Choroid plexus epithelial cell (primary cell): ENCODE results near the gene GNAZ.

Experiments used
- DNase-seq: peaks from one replicate; pipeline ENCODE4 v3.0.0-alpha.2; 2010; ENCODE audit warnings: low read depth
- H3K4me3 ChIP-seq: 2 replicates; pipeline ENCODE4 v1.5.1; 2011; ENCODE audit warnings: low read depth, mild to moderate bottlenecking, control low read depth, low read length, moderate library complexity
- CTCF ChIP-seq: conservative IDR thresholded peaks from 2 replicates; pipeline ENCODE4 v1.5.1; 2011; ENCODE audit warnings: low read depth, mild to moderate bottlenecking, control low read depth, inconsistent platforms, low read length, moderate library complexity

Gene GNAZ

GRCh38 chr22:23036684-23037428 lies 33.5 kb upstream of the GNAZ start:
- DNase-seq: peak; percentile 8
- no peak for TF ChIP-seq CTCF
- no peak overlapping the region for H3K4me3 ChIP-seq

GRCh38 chr22:23037429-23038333 lies 32.6 kb upstream of the GNAZ start:
- H3K4me3 ChIP-seq: no peak overlapping the region
- no peak for DNase-seq
- TF ChIP-seq CTCF: no peak

- no peak for DNase-seq
- TF ChIP-seq CTCF: no peak
- H3K4me3 ChIP-seq: no peak overlapping the region
These were observed 32.0 kb upstream of the GNAZ start for GRCh38 chr22:23038334-23038642.

DNA sequence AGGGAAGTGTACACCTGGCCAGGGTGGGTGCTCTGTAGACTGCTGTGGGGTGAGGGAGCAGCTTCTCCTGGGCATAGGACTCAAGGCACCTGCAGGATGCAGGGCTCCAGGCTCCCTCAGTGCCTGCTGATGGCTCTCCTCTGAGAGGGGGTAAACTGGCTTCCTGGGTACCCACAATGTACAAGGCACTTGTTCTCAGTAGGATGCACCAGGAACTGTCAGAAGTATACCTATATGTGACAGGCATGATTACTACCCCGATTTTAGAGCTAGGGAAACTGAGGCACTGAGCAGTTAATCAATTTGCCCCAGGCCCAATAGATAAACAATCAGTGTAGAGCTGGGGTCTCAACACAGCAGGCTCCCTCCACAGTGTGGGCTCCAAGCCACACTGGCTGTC lies 31.4 kb upstream of the GNAZ start:
- H3K4me3 ChIP-seq: no peak overlapping the region
- no peak for DNase-seq

DNA sequence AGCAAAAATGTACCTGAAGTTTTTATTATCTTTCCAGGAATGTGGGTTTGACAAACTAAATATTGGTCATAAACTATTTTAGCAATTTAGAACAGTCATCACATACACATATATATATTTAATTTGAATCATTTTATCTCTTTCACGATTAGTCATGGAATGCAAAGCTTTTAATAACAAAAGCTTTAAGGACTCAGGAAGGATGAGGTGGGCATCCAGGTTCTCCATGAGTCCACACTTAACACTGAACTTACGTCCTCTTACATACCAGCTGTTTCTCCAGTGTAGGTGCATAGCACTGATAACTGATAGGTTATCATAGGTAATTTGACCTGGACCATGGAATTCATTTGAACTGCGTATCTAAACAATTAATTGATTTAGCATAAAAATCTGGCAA lies 28.1 kb upstream of the GNAZ start:
- DNase-seq: no peak
- no peak overlapping the region for H3K4me3 ChIP-seq
- no peak for TF ChIP-seq CTCF

More for the DNA sequence above, 31.4 kb upstream of the GNAZ start:
- no peak for TF ChIP-seq CTCF

DNA sequence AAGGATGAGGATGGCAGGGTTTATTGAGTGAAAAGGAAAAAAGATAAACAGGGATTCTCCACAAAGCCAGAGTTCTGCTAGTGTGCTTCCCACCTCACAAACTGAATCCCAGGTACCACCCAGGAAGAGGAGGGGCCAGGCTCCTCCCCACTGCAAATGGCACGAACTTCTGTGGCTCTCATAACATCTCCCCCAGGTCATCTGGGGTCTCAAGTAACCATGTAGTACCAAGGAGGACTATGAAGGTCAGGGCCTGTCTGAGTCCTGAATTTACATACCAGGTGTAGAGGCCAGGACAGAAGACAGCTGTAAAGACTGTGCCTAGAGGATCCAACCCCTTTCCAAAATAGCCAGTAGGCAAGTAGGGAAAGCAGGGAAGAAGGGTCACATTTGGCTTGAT lies 25.7 kb upstream of the GNAZ start:
- DNase-seq: no peak
- H3K4me3 ChIP-seq: no peak overlapping the region
- no peak for TF ChIP-seq CTCF
